Suppressor macrophage treated with lipopolysaccharide for 4 hours (primary cell): ENCODE data around the gene POLL.
A peak's percentile ranks its signal among the peaks of the same experiment; 100 is the strongest.
"Not testable (repeated sequence)": the region's sequence is repeated elsewhere in the genome, so short reads cannot be mapped to it uniquely, and the experiment has no call there.

Source experiments
- DNase-seq: peaks from one replicate; pipeline ENCODE4 v3.0.0-alpha.2; 2020

Gene POLL

DNA sequence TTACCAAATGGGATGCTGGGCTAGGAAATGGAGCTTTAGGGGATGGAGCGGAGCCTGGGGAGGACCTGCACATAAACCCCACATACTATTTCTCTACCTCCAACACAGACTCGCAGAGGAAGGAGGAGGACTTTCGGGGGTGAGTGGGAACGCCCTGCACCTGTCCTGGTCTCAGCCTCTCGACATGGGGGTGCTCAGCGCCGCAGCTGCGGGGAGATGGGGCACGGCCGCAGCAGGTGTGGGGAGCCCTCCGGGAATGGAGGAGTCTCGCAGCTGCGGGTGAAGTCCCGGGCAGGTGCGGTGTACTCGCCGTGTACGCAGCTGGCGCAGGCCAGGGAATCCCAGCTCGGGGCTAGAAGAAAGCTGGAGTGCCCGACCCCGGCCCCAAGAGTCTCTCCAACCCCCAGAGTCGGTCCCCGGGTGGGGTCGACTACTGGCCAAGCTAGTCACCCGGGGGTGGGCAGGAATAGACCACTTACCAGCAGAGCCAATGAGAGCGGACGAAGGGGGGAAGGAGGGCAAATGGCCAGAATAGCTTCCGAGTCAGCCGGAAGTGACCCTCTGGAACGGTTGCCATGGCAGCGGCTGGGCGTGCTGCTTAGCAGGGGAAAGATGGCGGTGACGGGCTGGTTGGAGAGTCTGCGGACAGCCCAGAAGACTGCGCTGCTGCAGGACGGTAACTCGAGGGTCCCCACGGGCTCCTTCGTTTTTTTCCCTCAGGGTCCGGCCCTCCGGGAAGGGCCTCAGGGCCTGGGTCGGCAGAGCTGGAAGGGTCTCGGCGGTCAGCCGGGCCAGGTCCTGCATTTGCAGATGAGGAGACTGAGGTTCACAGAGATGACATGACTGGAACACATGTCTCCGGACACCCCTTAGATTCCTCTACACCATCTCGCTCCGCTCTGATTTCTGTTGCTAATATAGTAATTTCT is at the start of gene POLL, which contains the start of gene DPCD:
Gene POLL (minus strand): TSS at position 533 of the 929 bp plus-strand sequence. CDS start 897 bp downstream, outside the sequence.
Gene DPCD (plus strand): TSS at position 597 of the 929 bp plus-strand sequence. CDS start 16 bp downstream, at position 613.
- DNase-seq: peak; percentile 97

DNA sequence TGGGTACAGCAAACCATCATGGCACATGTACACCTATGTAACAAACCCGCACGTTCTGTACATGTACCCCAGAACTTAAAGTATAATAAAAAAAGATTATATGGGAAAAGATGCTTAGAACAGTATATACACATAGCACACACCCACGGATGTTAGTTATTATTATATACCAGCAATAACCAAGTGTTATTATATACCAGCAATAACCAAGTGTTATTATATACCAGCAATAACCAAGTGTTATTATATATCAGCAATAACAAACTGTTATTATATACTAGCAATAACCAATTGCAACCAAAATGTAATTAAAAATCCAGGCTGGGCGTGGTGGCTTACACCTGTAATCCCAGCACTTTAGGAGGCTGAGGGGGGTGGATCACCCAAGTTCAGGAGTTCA is 45.5 kb upstream of the POLL start:
- not testable (repeated sequence) for DNase-seq

DNA sequence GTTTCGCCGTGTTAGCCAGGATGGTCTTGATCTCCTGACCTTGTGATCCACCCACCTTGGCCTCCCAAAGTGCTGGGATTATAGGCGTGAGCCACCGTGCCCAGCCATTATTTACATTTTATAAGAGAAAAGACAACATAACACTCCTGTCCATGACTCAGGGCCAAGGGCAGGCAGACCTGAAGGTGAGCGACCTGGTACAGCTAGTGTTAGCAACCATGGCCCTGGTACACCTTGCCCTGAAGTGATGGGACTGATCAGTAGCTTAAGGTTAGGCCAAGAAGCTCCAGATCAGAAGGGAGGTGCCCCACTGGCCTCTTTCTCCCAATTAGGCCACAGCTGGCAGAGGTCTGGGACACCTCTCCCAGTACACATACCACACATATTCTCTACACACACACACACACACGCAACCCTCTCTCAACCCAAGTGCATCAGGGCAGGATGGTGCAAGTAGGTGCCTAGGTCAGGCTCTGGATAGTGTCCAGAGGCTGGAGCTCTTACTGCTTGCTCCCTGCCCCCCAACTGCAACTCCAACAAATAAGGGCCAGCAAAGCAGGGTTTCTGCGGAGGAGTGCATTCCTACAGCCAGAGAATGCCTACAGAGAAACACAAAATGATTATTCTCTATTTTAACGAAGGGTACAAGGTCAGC is 43.9 kb upstream of the POLL start:
- no peak for DNase-seq

DNA sequence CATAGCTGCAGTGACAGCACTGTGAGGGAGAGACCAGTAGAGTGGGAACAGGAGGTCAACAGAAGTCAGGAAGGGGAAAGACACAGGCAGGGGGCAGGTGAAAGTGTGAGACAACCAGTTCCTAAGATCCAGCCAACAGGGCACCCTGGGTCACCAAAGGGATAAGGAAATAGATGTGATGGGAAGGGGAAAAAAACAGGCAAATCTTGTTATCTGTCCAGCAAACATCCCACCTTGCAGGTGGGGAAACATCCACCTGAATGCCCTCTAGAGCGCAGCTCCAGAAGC is 42.5 kb upstream of the POLL start:
- no peak for DNase-seq

DNA sequence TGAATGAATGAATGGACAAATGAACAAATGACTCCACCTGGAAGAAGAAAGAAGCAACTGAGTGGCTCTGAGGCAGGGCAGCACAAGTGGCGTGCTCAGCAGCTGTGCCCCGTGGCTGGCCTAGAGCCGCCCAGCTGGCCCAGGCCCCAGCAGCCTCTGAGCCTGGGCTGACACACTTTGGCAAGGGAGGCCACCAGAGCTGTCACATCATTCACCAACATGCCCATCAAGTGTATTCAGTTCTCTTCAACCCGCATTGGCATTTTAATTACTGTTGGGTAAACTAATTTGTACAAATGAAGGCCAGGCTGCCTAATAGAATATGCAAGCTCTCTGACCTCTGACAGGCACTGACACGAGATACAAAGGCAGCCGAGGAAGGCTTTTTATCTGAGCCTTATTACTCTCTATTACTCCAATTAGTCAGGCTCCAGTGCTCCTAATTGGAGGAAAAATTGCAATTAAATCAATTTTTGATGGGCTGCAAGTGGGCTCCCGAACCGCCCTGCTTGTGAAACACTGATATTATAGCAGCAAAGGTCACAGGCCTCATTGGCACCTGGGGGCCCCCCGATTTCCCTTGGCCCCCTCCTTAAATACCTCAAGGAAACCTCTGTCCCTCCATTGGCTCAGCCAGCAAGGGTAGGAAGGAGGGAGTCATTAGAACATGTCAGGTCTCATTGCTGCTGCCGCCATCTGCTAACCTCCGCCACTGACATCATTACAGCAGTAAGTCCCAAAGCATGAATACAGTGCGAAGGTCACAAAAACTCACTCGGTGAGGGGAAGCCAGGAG is 42.0 kb upstream of the POLL start:
- no peak for DNase-seq

DNA sequence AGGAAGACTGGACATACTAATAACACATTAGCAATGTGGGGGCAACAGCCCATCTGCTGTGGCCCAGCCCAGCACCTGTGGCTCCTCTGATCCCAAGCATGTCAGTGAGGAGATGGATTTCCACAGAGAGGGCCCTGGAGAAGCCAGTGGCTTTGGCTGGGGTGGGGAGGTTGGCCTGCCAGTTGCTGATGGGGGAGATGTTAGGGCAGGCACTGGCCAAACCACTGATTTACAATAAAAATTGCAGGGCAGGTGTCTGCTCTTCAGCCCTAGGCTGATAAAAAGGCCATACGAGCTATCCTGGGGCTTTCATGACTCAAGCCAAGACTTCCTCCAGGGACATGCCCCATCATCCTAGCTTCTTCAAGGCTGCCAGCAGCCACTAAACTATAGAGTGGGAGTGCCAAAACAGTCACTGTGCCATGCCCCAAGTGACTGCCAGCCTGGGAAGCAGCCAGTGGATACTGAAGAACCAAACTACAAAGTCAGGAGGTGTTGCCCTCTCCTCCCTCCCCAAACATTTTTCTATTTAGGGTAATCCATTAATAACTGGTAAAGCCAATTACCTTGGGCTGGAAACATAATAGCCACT is 37.9 kb upstream of the POLL start:
- DNase-seq: no peak

DNA sequence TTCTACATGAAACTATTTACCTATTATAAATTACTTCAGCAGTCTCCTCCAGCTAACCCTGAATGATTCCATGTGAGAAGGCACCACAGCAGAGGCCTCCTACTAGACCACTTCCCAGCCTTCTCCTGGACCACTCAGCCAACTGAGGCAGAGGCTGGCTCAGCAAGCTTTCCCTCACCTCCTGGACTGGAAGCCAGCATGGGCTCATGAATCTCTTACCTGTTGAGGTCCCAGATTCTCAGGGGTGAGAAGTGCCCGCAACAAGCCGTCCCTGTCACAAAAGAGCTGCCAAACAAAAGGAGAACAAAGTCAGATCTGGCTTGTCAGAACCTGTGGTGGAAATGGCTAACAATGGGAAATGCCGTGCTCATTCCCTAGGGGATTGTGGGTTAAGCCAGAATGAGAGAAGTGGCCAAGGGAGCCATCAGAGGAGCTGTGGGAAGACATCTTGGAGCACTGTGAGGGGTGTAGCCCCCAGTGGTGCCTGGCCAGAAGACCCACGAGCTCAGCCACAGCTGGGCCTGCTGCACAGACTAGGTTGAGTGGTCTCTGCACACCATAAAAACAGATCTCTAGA is 36.6 kb upstream of the POLL start:
- no peak for DNase-seq

DNA sequence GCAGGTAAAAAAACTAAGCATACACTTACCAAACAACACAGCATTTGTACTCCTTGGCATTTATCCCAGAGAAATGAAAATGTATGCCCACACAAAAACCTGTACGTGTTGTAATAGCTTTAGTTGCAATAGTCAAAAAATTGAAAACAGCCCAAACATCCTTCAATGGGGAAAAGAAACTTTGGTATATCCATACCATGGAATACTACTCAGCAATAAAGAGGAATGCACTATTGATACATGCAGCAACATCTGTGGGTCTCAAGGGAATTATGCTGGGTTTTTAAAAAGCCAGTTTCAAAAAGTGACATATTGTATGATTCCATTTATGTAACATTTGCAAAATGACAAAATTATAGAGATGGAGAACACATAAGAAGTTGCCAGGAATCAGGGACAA is 35.5 kb upstream of the POLL start:
- no peak for DNase-seq

DNA sequence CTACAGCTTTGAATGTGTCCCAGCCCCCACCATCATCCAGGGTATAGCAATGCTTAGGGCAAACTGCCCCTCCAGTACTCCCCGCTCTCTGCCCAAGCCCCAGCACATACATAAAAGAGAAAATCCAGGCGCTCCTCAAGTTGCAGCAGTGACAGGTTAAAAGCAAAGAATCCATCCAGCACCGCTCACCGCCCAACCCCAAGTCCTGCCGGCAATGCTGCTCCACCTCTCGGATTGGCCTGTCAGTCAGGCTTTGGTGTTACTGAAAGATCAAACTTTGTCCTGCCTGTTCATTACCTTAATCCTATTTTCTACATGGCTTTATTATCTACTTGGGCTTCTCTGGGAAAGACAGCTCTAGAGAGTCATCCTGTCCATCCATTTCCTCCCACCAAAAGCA is 31.9 kb upstream of the POLL start:
- DNase-seq: no peak

DNA sequence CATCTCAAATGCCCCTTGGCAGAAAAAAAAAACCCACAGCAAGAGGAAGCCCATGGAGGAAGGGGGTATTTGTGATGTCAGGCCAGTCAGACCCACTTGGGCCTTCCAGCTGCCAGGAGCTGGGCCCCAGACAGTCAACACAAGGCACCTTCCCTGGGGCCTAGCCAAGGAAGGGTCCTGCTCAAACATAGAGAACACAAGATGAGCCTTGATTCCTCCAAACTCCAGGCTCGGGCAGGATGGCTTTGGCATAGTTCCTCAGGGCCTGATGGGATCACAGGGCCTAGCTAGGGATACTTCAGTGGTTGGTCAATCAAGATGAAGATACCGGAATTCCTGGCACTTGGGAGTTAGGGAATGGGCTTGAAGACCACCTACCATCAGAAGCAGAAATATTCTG is 30.8 kb upstream of the POLL start:
- DNase-seq: no peak

DNA sequence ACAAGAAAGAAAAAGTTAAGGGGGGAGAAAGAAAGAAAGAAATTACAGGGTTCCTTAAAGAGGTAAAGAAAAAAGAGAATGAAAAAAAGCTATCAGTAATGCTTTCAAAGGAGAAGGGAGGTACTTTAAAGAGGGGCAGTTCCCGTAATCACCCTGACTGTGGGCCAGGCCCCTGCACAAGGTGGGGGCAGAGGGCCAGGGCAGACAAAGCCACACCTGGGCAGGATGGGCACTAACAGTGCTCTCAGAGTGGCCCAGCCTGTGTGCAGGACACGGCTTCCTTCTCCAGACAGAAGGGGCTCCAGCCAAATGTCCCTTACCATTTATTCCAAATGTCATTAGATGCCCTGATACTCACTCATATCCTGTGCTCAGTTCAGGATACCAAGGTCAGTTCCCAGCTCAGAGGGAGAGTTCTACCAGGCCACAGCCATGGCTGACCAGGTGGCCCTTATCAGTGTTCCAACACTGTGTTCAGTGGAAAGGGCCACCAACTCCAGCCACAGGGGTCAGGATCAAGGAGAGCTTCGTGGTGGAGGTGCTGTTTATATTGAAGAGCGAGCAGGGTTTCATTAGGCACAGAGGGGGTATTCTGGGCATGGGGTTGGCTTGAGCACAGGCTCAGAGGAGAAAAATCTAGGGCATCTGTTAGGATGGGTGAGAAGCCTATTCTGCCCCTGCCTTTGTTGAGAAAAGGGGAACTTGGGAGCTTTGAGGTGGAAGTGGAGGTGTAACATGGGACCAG is 29.9 kb upstream of the POLL start:
- DNase-seq: no peak

DNA sequence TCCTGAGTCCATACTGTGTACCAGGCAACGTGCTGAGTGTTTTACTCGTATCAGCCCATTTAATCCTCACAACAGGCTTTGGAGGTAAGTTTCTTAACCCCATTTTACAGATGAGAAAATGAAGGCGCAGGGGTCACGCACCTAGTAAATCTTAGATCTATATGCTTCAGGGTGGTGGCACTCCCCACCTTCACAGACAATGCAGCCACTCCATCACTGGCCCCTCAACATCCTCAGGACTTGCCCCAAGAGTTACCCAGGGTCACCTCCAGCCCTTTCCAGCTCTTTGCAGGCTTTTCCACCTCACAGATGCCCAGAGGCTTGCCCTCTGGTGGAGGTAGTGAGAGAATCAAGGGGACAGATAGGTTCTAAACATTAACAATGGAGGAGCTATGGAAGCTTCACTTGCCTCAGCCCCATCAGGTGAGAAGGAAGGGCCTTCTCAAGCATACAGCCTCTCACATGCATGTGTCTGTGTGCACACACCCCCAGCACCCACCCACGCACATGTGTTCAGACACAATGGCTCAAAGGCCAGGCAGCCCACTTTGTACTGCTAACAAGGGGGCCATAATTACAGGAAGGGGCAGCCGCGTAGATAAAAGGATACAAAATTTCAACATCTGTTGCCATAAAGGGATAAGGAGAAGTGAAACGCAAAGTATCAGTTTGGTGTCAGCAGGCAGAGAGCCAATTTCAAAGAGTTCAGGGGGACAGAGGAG is 29.2 kb upstream of the POLL start:
- peak; percentile 27 for DNase-seq

DNA sequence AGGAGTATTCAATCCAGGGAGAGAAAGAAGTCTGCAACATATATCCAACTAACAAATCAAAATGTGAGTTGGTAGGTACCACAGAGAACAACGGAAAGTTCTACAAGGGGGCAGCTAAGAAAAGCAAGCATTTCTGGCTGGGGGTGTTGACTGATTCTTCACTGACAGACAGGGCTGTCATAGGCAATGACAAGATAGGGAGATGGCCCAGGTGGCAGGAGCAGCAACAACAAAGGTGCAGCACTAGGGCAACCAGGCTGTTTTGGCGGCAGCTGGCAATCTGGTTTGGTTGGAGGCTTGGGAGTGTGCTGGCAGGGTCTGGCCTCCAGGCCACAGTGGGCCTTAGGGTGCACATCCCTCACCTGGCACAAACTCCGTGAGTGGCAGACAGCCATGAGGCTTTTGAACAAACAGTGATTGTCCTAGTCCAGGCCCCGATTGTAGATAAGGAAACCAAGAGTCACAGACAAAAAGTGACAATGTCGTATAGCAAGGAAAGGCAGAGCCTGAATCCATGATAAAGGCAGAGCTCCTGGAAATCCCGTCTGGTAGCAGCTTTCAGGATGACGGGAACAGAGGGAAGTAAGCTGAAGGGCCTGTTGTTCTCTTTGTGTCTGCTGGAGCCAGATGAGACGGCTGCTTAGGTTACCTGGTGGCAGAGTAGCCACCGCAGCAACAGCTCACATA is 28.5 kb upstream of the POLL start:
- DNase-seq: no peak

DNA sequence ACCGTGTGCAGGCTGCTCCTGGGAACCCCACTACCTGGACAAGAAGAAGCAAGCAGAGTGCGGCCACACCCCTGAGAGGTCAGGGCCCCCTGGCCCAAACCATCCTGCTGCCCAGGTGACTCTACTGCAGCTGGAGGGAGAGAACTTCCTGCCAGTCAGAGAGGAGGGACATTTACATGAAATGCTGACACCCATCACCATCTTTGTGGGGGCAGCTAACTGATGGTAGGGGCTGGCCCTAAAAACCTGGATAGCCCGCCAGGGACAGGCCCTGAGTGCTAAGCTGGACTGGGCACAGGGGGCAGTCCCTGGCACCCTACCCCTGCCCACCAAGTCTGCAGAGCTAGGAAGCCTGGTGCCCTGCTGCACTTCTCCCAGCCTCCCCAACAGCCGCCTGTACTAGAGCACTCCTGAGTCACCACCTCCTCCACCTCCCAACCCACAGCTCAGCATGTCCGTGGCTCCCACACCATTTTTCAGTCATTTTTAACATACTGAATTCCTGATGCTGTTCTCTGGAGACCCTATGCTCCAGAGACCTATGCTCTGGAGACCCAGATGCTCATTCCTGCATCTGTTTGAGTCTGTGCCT is 27.6 kb upstream of the POLL start:
- no peak for DNase-seq

DNA sequence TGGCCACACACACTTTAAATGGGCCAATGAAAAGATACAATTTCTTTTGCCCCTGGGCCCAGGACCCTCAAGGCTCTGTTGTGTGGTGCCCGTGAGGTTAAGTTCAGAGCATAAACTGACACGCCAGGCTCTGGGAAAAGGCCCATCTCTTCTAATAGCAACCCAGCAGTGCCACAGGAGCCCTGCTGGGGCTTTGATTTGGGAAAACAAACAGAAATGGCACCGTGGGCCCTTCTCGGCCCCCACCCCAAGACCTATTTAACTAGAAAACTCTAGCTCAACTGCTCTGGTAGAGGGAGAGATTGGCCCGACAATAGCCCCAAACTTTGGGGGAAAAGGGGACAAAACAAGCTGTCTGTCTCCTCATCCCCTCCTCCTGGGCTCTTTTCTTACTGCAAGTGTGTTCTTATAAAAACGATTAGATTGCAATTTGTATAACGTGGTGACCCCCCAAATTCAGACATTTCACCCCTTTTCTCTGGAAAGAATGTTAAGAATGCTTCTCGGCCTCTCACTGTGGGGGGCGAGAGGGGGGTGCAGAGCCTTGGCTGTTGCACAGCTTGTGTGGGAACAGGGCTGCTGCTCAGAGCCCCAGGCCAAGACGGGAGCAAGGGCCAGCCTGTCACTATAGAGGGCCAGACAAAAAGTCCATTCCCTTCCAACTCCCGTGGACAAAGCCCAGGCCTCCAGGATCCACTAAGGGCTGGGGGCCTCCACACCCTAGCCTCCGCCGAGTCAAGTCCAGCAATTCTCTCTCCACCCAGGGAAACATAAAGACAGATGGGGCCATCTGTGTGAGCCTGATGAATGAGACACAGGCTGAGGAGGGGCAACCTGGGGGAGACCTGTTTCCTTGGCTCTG is 26.8 kb upstream of the POLL start:
- no peak for DNase-seq

DNA sequence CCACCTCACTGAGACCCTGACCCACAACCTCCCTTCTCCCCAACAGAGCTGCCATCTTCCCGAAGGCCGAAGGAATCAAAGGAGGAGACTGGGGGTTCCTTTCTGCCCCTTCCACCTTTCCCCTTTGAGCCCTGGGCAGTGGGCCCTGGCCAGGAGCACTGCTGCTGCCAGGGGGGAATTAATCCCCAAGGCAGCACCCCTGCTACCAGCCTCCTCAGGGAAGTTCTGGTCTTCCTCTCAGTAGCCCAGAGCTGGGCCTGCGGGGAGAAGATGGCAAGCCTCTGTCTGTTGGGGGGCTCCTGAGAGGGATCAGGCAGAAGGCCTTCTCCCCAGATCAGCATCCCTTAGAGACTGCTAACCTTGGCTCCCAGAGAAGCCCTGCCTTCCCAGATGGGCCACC is 25.6 kb upstream of the POLL start:
- no peak for DNase-seq

DNA sequence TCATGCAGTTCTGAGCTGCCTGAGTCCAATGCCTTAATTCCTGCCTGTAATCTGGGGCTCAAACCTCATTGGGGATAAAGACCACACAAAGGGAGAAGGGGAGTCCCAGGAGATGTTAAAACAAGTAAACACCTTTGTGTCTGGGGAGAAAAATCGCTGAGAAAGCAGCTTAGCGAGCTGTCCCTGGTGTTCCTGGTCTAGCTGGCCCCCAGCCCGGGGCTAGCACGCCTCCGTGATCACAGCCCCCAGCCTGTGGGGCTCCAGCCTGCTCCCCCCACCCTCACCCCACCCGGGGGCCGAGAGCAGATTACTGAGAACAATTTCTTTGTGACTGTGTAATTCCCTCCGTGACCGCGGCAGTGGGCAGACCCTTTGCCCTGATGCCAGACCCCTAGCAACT is 24.8 kb upstream of the POLL start:
- DNase-seq: no peak

DNA sequence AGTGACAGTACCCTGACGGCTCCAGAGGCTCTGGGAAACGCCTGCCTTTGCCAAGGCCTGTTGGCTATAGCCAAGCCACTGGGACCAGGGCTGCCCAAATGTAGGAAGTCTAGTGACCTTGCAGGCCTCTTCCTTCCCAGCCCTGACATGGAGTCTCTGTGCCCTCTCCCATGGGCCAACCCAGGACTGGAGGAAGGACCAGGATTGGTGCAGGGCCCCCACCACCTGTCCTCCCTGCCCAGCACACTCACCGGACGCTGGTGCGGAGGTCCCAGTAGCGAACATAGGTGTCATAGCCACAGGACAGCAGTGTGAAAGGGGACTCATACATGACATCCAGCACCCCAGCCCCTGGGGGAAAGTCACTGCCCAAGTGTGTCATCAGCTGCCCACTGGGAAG is 24.0 kb upstream of the POLL start:
- no peak for DNase-seq
